Stimulated activated CD4-positive, alpha-beta T cell treated with anti-CD3 and anti-CD28 coated beads, Interleukin-1b, Interleukin-23, amount 100 ng/mL, for 4 hours (primary cell): Measurements from ENCODE around the gene ABCA3.
"Not testable (repeated sequence)": the region's sequence is repeated elsewhere in the genome, so short reads cannot be mapped to it uniquely, and the experiment has no call there.

Source experiments
- DNase-seq, 2 donors: peaks; one replicate each; pipeline ENCODE4 v3.0.0-alpha.2; 2020; ENCODE audit warnings: low read depth in 2 of 2

Gene ABCA3

DNA sequence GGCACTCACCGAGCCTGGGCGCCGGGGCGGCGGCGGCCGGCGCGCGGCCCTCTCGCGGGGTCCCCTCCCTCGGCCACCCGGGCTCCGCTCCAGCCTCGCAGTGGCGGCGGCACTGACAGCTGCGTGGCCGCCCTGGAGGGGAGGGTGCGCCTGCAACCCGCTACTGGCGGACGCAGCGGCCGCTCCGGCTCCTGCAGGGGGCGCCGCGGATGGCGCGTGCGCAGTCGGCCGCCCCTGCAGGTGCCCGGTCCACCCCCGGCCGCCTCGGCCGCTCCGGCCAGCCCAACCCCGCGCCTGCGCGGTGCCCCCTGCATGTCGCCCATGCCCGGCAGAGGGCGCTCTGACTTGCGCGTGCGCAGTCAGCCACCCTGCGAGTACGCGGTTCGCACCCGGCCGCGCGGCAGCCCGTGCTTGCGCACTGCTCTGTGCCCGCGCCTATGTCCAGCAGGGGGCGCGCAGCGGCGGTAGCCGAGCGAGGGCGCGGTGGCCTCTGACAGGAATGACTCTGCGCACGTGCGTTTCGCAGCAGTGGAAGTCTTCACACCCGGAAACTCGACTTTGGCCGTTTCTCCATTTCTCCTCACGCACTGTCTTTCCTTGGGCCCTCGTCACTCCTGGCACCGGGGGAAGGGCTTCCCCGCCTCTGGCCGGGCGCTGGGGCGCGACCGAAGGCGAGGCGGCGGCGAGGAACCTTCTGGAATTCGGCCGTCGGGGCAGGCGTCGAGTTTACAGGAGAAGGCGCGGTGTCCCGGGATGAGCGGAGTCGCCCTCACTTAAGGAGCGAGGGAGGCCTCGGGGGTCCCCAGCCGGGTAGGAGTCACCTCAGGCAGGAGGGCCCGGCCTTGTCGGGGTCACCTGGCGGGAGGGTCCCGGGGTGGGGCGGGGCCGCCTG, at the start of gene ABCA3:
Gene ABCA3, minus strand, starts transcription at position 165 of the 892 bp plus-strand sequence. CDS start 14,262 bp downstream, outside the sequence.
- peak; percentile 93 to 94 for DNase-seq

DNA sequence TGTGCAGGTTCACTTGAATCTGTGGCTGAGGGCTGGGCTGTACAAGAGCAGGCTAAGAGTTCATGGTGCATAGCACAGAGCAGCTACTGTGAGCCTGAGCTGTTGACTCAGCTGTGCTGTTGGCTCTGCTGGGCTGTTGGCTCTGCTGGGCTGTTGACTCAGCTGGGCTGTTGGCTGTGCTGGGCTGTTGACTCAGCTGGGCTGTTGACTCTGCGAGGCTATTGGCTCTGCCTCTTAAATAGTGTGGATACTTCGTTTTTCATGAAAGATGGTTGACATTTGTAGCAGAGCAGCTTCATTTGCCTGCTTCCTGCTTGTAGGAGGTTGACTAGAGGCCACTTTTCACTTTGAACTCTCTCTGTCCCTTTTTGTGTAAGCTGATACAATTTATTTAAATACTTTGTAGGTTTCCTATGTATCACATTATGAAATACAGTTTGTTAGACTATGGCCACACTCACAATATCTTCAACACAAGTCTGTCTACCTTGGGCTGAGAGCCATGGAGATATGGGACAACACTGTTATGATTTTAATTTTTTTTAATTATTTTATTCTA, 48.4 kb upstream of the ABCA3 start:
- no peak for DNase-seq

DNA sequence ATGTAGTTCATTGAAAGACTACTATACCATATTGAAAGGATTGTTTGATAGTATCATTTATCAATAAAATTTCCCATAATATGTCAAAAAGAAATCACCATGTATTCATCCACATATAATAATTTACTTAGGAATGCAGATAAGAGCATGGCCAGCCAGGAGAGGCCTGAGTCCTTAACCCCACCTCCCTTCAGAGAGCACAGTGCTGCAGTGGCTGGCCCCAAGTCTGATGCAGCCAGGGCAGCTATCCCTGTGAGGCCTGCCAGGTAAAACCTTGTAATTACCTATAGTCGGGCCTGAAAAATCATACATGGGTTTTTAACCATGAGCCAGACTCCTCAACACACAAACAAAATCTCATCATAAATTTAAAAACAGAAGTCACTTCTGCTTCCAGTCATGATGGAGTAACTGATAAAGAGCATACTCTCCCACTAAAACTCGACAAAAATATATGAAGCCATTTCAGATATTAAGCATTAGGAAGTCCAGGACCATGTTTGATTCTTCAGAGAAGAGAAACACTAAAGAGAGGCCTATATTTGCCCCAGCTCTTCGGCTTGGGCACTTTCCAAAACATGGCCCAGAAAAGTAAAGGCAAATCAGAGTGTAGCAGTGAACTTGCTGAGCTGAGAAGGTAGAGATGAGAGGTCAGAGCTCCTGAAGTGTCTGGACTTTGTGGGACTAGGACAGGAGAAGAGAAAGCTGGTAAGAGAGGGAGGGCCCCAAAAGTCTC, 47.8 kb upstream of the ABCA3 start:
- no peak for DNase-seq

DNA sequence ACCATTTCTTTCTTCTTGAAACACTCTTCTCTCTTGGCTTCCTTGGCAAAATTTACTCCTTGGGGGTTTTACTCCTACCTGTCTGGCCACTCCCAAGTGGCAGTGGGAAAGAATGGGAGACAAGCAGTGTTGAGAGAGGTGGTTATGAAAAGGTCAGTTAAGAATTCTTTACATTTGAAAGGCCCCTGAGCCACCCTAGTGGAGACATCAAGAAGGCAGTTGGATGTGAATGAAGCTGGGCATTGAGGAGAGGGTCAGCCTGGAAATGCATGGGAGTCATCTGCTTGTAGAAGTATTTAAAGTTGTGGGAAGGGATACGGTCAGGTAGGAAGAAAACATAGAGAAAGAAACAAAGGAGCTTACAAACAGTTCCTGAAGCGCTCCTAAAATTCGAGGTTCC, 46.5 kb upstream of the ABCA3 start:
- DNase-seq = no peak

DNA sequence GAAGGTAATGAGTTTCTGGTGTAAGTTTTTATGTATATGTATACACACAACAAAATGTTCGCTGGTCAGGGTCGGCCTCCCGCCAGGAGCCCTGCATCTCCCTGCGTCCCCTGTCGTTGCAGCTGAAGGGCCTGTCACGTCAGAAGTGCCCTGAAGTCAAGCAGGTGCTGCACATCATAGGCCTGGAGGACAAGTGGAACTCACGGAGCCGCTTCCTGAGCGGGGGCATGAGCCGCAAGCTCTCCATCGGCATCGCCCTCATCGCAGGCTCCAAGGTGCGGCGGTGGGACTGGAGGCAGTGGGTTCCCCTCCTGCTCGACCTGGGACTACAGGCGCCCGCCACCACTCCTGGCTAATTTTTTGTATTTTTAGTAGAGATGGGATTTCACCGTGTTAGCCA, 45.5 kb upstream of the ABCA3 start:
- not testable (repeated sequence) for DNase-seq

DNA sequence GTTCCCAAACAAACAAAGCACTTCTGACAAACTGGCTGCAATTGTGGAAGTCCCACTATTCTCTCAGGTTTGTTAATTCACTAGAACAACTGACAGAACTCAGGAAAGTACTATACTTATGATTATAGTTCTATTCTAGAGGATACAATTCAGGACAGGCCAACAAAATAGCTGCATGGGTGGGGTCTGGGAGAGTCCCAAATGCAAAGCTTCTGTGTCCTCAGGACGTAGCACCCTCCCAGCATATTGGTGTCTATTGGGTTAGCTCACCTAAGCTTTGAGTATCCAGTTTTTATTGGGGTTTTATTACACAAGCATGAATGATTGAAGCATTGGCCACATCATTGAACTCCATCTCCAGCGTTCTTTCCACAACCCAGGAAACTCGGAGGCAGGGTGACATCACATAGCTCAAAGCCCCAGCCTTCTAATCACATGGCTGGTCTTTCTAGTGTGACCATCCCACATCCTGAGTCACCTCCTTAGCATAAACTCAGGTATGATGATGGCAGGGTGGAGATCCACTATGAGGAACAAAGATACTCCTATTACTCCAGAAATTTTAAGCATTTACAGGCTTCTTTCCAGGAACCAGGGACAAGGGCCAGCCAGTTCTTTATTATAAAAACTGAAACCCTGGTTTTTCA, 44.8 kb upstream of the ABCA3 start:
- DNase-seq = no peak

DNA sequence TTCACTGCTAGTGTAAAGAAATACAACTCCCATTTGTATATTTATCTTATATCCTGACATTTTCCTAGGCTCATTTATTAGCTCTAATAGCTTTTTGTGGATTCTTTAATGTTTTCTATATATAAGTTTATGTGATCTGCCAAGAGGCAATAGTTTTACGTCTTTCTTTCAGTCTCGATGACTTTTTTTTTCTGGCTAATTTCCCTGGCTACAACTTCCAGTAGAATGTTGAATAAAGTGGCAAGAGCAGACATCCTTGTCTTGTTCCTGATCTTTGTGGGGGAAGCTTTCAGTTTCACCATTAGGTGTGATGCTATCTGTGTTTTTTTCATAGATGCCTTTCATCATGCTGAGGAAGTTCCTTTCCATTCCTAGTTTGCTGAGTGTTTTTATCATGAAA, 43.9 kb upstream of the ABCA3 start:
- no peak for DNase-seq

DNA sequence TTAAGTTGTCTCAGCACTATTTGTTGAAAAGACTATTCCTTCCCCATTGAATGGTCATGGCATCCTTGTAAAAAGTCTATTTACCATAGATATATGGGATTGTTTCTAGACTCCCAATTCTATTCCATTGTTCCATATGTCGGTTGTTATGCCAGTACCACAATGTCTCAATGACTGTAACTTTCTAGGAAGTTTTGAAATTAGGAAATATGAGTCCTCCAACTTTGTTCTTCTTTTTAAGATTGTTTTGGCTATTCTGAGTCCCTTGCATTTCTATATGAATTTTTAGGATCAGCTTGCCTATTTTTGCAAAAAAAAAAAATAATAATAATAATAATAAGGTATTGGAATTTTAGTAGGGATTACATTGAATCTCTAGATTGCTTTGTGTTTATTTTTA, 43.0 kb upstream of the ABCA3 start:
- DNase-seq = no peak

DNA sequence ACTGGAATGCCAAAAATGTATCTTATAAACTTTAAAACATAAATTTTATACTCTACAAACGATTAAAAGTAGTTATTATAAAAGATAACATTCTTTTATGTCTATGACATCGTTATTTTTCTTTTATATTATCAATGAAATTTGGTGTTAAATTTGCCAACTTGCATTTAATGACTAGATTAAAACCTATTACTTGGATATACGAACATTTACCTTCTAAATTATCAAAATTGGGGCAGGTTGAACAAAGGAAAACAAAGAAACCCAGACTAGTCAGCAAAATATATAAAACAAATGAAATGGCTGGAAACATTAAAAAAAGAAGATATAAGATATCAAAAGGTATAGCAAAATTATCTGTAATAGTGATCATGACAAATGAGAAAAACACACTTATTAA, 34.1 kb upstream of the ABCA3 start:
- no peak for DNase-seq

DNA sequence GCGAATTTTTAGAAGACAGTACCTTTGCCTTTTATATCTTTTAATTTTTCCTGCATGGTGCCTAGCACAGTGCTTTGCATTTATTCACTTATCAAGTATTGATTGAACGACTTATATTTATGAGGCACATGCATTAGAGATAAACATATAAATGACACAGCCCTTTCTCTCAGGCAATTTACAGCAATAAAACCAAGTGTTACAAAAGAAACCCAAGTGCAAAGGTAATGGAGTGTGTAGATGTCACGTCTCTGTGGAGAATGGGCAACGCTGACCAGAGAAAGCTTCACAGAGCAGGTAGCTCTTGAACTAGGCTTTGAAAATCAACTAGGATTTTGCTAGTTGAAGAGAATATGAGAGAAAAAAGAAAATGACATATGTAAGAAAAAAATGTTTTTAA, 32.6 kb upstream of the ABCA3 start:
- DNase-seq = no peak

DNA sequence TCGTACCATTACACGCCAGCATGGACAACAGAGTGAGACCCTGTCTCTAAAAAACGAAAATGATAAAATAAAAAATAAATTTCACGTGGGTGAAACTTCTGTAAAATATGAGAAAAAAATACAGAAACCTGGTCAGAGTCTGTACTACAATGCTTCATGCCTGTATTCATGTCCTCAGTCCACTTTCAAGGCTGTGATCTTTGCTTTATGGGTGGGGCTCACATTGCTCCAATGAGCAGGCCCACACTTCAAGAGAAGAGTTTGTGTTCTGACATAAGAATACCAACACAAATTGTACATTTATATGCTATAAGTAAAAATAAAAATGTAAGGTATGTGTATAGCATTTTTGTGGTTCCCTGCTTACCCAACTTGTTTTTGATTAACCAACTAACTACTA, 32.2 kb upstream of the ABCA3 start:
- no peak for DNase-seq

DNA sequence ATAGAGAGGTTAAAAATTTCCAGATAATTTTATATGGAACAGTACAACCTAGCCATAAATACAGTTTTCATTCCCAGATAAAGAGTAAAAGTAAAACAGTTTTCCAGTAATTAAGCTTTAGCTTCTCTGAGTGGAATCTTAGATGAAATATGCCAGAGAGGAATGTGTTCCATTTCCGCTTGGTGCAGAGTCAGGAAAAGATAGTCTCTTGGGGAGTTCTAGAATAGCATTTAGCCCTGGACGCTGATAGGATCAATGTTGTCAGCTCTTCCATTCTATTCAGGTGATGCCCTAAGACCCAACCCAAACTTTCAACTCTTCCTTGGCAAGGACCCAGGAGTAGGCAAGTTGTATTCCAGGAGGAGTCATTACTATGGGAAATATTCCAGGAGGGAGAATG, 30.9 kb upstream of the ABCA3 start:
- no peak for DNase-seq

DNA sequence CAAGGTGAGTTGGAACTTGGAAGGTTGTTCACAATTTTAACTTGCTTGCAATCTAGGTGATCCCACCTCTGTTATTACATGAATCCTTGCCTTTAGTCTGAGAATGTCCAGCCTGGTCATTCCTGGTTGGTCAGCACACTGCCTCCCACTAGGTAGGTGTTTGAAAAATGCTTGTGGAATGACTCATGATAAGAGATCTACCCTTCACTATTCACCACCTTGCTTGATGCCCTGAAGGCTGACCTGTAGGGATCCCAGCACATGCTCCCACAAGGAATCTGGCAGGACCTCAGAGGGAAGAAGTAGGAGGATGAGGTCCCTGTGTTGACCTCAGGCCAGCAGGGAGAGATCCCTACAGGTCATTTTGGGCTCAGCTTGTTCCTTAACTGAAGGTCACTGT, 30.2 kb upstream of the ABCA3 start:
- no peak for DNase-seq

DNA sequence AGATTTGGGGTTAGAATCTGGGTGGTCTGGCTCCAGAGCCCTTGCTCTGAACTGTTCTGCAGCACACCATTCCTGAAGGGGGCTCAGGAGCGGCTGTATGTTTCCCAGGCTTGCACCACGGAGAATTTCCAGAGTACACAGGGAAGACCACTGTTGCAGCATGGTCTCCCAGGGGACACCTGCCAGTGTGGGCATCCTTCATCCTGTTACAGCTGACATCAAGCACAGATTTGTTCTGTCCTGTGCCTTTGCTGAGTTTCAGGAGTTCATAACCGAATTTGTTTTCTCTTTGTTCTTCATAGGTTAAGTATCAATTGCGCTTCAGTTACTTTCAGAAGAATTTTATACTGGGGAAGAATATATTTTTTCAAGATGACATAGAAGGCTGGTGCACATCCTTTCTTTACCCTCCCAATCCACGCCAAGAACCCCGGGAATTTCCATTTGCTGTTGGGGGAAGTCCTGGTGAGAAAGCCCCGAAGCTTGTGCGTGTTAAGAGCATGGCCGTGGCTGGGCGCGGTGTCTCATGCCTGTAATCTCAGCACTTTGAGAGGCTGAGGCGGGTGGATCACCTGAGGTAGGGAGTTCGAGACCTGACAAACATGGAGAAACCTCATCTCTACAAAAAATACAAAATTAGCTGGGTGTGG, 26.3 kb upstream of the ABCA3 start:
- DNase-seq = no peak

DNA sequence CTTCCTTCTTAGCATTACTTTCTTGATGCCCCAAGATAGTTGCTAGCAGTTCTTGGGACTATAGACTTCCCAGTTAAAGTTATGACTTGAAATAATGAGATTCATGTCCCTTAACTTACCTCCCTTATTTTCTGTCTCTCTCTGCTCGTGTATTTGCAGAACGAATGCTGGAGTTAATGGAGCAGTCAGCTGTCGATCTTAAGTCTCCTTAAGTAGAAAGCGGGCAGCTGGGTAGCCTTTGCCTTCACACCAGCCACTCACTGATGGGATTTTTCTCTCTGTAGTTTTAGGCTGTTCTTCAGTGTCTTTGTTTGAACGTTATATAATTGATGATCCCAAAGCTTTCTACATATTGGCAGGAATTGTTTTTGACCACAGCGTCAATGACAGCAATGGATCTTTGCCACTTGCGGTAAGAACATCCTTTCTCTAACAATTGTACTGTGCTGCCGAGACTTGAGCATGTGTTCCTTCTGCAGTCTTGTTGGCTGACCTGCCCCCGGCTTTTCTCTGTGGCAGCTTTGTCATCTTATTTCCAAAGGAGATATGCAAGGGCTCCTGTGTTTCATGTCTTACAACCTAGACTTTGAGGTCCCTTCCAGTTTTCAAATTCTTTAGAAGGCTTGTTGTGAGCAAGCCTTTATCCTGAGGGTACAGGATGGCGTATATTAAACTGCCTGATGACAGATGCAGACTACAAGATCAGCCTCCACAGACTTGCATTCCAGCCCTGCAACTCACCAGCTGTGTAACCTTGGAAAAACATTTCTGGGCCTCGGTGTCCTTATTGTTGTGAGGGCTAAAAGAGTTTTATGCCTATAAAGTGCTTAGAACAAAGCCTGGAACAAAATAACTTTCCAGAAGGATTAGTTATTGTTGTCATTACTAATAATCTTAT, 25.1 kb upstream of the ABCA3 start:
- no peak for DNase-seq

DNA sequence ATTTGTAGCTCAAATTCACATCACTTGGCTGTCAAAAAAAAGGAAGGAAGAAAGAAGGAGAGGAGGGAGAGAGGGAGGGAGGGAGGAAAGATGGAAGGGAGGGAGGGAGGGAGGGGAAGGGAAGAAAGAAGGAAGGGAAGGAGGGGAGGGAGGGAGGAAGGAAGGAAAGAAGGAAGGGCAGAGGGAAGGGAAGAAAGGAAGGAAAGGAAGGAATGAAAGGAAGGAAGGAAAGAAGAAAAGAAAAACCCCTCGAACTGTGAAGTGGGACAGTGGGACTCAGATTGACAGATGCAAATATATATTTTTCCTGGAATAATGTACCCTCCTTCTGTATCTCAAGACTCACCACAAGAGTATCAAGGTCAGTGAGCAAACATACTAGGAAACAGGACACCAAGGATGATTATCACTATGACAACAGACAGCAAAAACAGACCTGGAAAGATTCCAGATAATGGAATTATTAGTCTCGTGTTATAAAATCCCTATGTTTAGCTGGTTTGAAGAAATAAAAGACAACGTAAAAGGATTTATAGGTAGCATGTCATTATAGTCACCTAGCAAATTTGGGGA, 24.2 kb upstream of the ABCA3 start:
- DNase-seq = no peak

DNA sequence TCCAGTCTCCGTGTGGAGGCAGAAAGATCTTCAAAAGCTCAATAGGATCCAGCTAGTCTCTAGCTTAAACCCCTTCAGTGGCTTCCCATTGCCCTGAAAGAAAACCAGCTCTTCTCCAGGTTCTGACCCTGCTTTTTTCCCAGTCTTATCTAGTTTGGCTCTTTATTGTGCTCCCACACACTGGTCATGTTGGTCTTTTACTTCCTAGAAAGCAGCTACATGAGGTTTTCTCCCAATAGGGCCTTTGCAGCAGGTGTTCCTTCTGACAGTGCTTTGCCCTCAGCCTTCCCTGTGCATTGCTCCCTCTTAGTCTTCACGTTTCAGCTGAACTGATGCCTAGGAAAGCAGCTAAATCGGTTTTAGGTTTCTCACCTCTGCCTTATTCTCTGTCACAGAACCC, 21.7 kb upstream of the ABCA3 start:
- no peak for DNase-seq

DNA sequence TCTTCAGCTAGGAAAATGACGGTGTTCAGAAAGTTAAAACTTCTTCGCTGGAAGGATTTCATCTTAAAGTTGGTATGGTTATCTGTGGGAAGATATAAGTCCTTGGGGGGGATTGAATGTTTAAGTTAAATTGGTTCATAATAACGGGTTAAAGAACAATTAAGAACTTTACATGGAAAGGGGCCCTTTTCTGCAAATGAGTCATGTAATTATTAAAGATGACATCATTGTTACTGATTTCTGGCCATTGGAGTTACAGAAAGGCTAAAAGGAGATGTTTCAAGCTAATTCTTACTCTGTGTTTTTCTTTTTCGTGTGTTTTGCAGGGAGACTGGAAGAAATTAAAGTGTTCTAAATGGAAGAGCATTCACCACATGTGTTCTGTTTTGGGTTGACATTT, 20.6 kb upstream of the ABCA3 start:
- no peak for DNase-seq

DNA sequence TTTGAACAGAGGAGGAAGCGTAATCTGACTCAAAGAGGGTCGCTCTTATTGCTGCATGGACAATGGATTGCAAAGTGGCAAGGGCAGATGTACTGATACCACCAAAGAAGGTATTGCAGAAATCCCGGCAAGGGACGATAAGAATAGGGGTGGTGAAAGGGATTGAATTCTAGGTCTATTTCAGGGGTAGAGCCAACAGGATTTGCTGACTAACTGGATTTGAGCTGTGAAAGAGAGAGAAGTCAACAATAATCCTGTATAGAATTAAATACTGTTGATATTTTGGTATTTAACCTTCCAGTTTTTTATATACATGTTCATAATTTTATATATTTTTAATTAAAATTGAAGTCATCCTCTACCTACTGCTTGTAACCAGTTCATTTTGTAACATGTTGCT, 19.4 kb upstream of the ABCA3 start:
- DNase-seq = no peak

DNA sequence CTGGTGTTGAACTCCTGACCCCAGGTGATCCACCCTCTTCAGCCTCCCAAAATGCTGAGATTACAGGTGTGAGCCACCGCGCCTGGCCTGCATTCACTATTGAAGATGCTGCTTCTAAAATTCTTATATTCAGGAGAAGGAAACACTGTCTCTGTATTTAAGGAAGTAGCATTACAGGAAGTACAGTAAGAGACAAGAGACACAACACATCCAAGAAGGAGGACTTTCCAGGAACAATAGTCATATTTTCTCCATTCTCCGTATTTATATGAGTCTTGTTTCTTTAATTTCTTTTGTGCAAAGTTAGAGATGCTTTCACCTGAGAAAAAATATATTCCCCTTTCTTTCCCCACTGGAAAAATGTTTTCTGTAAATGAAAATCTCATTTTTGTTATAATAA, 18.3 kb upstream of the ABCA3 start:
- no peak for DNase-seq
